Measurements from ENCODE around the gene FDX1. TPM values are rescaled to one million over a fixed set of nuclear protein-coding genes. Genes with fewer than 3 reads are reported as not detected.

Gene FDX1
- total and polyA plus RNA-seq, 8 donors = 6.7 to 11.3 (median 8.3) TPM

GRCh38 chr11:110435780-110436717 lies 6.3 kb downstream of the FDX1 start:
- Histone ChIP-seq H3K9me3 (no peaks in the 10 kb centered on the region), H3K4me1 (peaks cover 19 to 45% (median 42%) of the 10 kb centered on the region in 3 donors), H3K4me3 (no peak overlapping the region), H3K27me3 (no peaks in the 10 kb centered on the region), H3K27ac (no peak overlapping the region), H3K36me3 (peaks cover 0 to 4% (median 0%) of the 10 kb centered on the region in 3 donors)
- WGBS, 2 donors = 38 to 51% methylated on average over 8 of the region's 8 CpGs
- intact Hi-C loops (cut with DNase I) = loop anchor here in 1 of 3 donors (10.0 kb wide), 1 partner anchor 231 kb away; no protein-coding TSS in a partner anchor
- FAIRE-seq = no peak
- DNase-seq = no peak
- TF ChIP-seq CTCF (IDR thresholded peaks at IDR 0.05) = no peak
- peak in 3 of 4 donors; percentile 23 to 35 (median 32) for ATAC-seq

- TF ChIP-seq CTCF (IDR thresholded peaks at IDR 0.05) = no peak
- FAIRE-seq (no peak), ATAC-seq (no peak), DNase-seq (no peak)
- Histone ChIP-seq H3K27ac (no peak overlapping the region), H3K4me3 (no peak overlapping the region), H3K27me3 (no peaks in the 10 kb centered on the region), H3K36me3 (peaks cover 0 to 4% (median 0%) of the 10 kb centered on the region in 3 donors), H3K4me1 (peaks cover 14 to 30% (median 27%) of the 10 kb centered on the region in 3 donors), H3K9me3 (no peaks in the 10 kb centered on the region)
- intact Hi-C loops (cut with DNase I) = loop anchor here in 1 of 3 donors (10.0 kb wide), 1 partner anchor 233 kb away; no protein-coding TSS in a partner anchor
- 87 to 89% methylated on average over 2 of the region's 2 CpGs for WGBS, 2 donors
These were observed 8.3 kb downstream of the FDX1 start for GRCh38 chr11:110438017-110438416.

- H3K9me3 ChIP-seq = no peaks in the 10 kb centered on the region
- peaks cover 0 to 3% (median 0%) of the 10 kb centered on the region in 3 donors for H3K36me3 ChIP-seq
- no peak for TF ChIP-seq CTCF (IDR thresholded peaks at IDR 0.05)
- FAIRE-seq (no peak), DNase-seq (no peak), ATAC-seq (no peak)
- no peak overlapping the region for H3K4me3 ChIP-seq
- intact Hi-C loops (cut with DNase I) = no loop called here
- no peaks in the 10 kb centered on the region for H3K4me1 ChIP-seq
- no peaks in the 10 kb centered on the region for H3K27me3 ChIP-seq
- H3K27ac ChIP-seq = no peak overlapping the region
- WGBS, 2 donors = 52 to 54% methylated on average over 1 of the region's 1 CpG
These were observed 15.7 kb downstream of the FDX1 start for GRCh38 chr11:110445437-110445836.

GRCh38 chr11:110446061-110446460 lies 16.3 kb downstream of the FDX1 start:
- TF ChIP-seq CTCF (IDR thresholded peaks at IDR 0.05) = no peak
- intact Hi-C loops (cut with DNase I) = no loop called here
- no peak for FAIRE-seq

More at GRCh38 chr11:110446061-110446460, 16.3 kb downstream of the FDX1 start:
- Histone ChIP-seq H3K27me3 (no peaks in the 10 kb centered on the region), H3K27ac (no peak overlapping the region), H3K36me3 (peaks cover 0 to 3% (median 0%) of the 10 kb centered on the region in 3 donors), H3K4me3 (no peak overlapping the region), H3K9me3 (no peaks in the 10 kb centered on the region), H3K4me1 (no peaks in the 10 kb centered on the region)
- 91 to 96% methylated on average over 3 of the region's 3 CpGs for WGBS, 2 donors
- ATAC-seq (no peak), DNase-seq (no peak)
